Measurements from ENCODE around the gene OR8G5.

OR8G5 gene

GRCh38 chr11:124274000-124274399 is 17.8 kb downstream of the OR8G5 start:
- no peak for TF ChIP-seq ZFX (IDR thresholded peaks at IDR 0.05)
- TF ChIP-seq CTCF (conservative IDR thresholded peaks at IDR 0.05), result no peak
- no peak overlapping the region for H3K27ac ChIP-seq

DNA sequence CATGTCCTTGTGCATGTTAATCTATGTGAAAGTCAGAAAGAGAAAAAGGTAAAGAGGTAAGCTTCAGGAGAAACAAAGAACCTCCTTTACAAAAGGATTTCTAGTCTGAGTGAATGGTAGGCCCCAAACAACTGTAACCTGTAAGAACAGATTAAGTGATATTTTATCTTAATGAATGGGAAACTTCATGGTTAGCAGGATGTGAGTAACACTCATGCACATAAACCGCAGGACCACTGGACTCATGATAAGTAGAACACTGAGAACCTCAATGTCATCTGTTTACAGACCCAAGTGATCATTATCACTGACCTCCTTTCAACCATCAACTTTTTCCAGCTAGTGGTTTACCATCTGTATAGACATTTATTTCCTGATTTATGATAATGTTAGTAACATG is 19.9 kb downstream of the OR8G5 start:
- no peak for TF ChIP-seq CTCF (conservative IDR thresholded peaks at IDR 0.05)
- TF ChIP-seq ZFX (IDR thresholded peaks at IDR 0.05), result no peak
- H3K27ac ChIP-seq, result no peak overlapping the region

- no peak overlapping the region for H3K27ac ChIP-seq
- TF ChIP-seq CTCF (conservative IDR thresholded peaks at IDR 0.05) (no peak), ZFX (IDR thresholded peaks at IDR 0.05) (no peak)
These were observed 21.0 kb downstream of the OR8G5 start for GRCh38 chr11:124277207-124277606.

DNA sequence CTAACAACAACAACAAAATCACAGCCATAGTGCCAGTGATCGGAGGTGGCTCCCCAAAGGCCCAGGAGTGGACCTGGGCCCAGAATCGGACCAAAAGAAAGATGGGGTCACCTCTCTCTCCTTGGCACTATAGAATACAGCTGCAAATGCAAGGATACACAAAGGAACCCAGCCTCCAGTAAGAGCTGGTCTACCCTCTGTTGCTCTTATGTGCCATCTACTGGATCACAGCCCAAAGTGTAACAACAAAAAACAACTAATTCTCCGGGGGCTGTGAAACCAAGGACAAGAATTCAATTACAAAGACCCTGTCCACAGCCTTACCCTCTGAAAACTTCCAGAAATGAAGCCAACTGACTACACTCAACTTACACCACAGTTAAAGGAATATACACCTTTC is 21.6 kb downstream of the OR8G5 start:
- no peak for TF ChIP-seq ZFX (IDR thresholded peaks at IDR 0.05)
- TF ChIP-seq CTCF (conservative IDR thresholded peaks at IDR 0.05), result no peak
- H3K27ac ChIP-seq, result no peak overlapping the region

- no peak for TF ChIP-seq ZFX (IDR thresholded peaks at IDR 0.05)
- no peak for TF ChIP-seq CTCF (conservative IDR thresholded peaks at IDR 0.05)
- H3K27ac ChIP-seq, result no peak overlapping the region
These were observed 22.1 kb downstream of the OR8G5 start for GRCh38 chr11:124278261-124278660.

DNA sequence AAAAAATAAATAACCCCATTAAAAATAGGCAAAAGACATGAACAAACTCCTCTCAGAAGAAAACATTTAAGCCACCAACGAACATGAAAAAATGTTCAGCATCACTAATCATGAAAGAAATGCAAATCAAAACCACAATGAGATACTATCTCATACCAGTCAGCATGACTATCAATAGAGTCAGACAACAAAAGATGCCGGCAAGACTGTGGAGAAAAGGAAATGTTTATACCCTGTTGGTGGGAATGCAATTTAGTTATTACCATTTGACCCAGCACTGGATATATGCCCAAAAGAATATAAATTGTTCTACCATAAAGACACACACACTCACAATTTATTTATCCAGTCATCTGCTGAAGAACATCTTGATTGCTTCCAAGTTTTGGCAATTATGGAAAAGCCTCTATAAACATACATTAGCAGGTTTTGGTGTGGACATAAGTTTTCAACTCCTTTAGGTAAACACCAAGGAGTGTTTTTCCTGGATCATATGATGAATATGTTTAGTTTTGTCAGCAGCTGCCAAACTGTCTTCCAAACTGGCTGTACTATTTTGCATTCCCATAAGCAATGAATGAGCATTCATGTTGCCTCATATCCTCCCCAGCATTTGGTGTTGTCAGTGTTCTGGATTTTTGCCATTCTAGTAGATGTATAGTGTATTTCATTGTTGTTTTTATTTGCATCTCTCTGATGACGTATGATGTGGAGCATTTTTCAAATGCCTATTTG is 29.6 kb downstream of the OR8G5 start:
- no peak overlapping the region for H3K27ac ChIP-seq
- TF ChIP-seq ZFX (IDR thresholded peaks at IDR 0.05), result no peak
- TF ChIP-seq CTCF (conservative IDR thresholded peaks at IDR 0.05), result no peak

DNA sequence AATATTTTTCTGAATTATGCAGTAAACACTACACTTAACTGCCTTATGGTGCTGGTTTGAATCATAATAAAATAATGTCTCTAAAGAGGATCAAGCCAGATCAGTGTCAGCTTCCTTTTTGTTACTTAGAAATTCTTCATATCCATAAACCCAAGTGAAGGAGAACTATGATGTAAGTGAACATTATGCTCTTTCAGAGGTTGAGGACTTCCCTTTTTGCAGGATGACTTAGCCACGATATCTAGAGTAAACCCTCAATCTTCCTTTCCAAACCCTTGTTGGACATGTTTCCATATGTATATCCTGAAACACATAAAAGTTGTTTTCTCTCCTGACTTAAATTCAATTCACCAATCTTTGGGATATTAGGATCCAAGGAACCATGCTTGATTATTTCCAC is 38.5 kb downstream of the OR8G5 start:
- TF ChIP-seq ZFX (IDR thresholded peaks at IDR 0.05) (no peak), CTCF (conservative IDR thresholded peaks at IDR 0.05) (no peak)
- H3K27ac ChIP-seq, result no peak overlapping the region
